B cell (primary cell): Measurements from ENCODE around the gene CAPN3.
"Not testable (repeated sequence)": the region's sequence is repeated elsewhere in the genome, so short reads cannot be mapped to it uniquely, and the experiment has no call there.

Experiments used
- EZH2 ChIP-seq: IDR thresholded peaks from 2 replicates; pipeline ENCODE4 v1.6.1; 2012; ENCODE audit warnings: borderline replicate concordance, low read depth, mild to moderate bottlenecking, moderate library complexity, low read length; ENCODE audit not compliant: insufficient read depth, poor library complexity, severe bottlenecking
- TF ChIP-seq, protein P1 (sequence below): fragments of 200-600 bp; IDR thresholded peaks from one replicate; pipeline ENCODE4 v1.8.0; 2022; ENCODE audit warnings: antibody characterized with exemption, mild to moderate bottlenecking

DNA sequence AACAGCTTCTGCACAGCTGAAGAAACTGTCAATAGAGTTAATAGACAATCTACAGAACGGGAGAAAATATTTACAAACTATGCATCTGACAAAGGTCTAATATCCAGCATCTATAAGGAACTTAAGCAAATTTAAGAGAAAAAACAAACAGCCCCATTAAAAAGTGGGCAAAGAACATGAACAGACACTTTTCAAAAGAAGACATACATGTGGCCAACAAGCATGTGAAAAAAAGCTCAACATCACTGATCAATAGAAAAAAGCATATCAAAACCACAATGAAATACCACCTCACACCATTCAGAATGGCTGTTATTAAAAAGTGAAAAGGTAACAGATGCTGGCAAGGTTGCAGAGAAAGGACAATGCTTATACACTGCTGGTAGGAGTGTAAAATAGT is 22.7 kb upstream of the CAPN3 start:
- TF ChIP-seq, protein P1, sequence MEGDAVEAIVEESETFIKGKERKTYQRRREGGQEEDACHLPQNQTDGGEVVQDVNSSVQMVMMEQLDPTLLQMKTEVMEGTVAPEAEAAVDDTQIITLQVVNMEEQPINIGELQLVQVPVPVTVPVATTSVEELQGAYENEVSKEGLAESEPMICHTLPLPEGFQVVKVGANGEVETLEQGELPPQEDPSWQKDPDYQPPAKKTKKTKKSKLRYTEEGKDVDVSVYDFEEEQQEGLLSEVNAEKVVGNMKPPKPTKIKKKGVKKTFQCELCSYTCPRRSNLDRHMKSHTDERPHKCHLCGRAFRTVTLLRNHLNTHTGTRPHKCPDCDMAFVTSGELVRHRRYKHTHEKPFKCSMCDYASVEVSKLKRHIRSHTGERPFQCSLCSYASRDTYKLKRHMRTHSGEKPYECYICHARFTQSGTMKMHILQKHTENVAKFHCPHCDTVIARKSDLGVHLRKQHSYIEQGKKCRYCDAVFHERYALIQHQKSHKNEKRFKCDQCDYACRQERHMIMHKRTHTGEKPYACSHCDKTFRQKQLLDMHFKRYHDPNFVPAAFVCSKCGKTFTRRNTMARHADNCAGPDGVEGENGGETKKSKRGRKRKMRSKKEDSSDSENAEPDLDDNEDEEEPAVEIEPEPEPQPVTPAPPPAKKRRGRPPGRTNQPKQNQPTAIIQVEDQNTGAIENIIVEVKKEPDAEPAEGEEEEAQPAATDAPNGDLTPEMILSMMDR, result not testable (repeated sequence)
- not testable (repeated sequence) for TF ChIP-seq EZH2
